ENCODE data around the gene AKAP9.
"Not testable (repeated sequence)": the region's sequence is repeated elsewhere in the genome, so short reads cannot be mapped to it uniquely, and the experiment has no call there.

The AKAP9 gene

GRCh38 chr7:92137557-92137956 is 196.9 kb downstream of the AKAP9 start:
- FAIRE-seq: no peak

DNA sequence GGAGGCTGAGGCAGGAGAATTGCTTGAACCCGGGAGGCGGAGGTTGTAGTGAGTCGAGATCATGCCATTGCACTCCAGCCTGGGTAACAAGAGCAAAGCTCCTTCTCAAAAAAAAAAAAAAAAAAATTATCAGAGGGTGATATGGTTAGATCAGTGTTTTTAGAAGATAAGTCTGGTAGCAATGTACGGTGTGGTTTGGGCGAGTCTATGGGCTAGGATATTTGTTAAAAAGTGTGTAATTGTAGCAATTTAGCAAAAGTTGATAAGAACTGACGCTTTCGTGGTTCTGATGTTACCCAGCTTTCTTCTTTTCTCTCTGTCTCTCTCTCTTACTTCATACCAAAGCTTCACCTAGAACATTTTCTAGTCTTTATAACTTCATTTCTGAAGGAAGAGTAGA is 200.5 kb downstream of the AKAP9 start:
- no peak for FAIRE-seq

- not testable (repeated sequence) for FAIRE-seq
These were observed 202.1 kb downstream of the AKAP9 start for GRCh38 chr7:92142791-92143190.

GRCh38 chr7:92143192-92143880 is 202.7 kb downstream of the AKAP9 start:
- not testable (repeated sequence) for FAIRE-seq

GRCh38 chr7:92149736-92150239 is 209.1 kb downstream of the AKAP9 start:
- FAIRE-seq: no peak

GRCh38 chr7:92150450-92151017 is 209.9 kb downstream of the AKAP9 start:
- no peak for FAIRE-seq

- FAIRE-seq: no peak
These were observed 214.6 kb downstream of the AKAP9 start for GRCh38 chr7:92155108-92155739.

DNA sequence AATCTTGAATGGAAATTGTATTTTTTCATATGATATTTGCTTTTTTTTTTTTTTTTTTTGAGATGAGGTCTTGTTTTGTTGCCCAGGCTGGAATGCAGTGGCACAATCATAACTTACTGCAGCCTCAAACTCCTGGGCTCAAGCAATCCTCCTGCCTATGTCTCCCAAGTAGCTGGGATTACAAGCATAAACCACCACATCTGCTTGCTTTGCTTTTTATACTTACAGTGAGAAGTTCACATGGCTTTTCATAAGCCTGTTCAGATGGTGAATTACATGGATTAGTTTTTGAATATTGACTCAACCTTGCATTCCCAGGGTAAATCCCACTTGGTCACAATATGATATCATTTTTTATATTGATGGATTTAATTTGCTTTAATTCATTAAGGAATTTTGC is 216.3 kb downstream of the AKAP9 start:
- no peak for FAIRE-seq

- FAIRE-seq: no peak
These were observed 218.3 kb downstream of the AKAP9 start for GRCh38 chr7:92158660-92159575.
